H4 (cell line): Measurements from ENCODE around the gene ADAR. TPM values are rescaled to one million over a fixed set of nuclear protein-coding genes. Genes with fewer than 3 reads are reported as not detected.
A peak's percentile ranks its signal among the peaks of the same experiment; 100 is the strongest.

Experiments
- DNase-seq: peaks from one replicate; pipeline ENCODE4 v3.0.0-alpha.2; 2015; ENCODE audit warnings: low spot score
- total RNA-seq: library from RNA; depleted of rRNA; stranded (reverse); fragments of >200 nt; shearing (Covaris generic); gene quantifications from 2 replicates; pipeline ENCODE4 v1.2.3, GENCODE V29; 2014

ADAR gene
- total RNA-seq, 1 experiment from 2014 or later: 120 TPM

- peak; percentile 99 for DNase-seq
These were observed 49.1 kb downstream of the ADAR start for GRCh38 chr1:154558720-154559465.

GRCh38 chr1:154557939-154558719 is 49.9 kb downstream of the ADAR start, which contains the start of gene UBE2Q1:
Gene UBE2Q1 (minus strand): TSS chr1:154558662. CDS start chr1:154558553, 109 bp downstream.
- DNase-seq: no peak

- DNase-seq: no peak
These were observed 50.6 kb downstream of the ADAR start for GRCh38 chr1:154557248-154557938.

- DNase-seq: no peak
These were observed 51.6 kb downstream of the ADAR start for GRCh38 chr1:154556422-154556821.

GRCh38 chr1:154553056-154554030 is 54.6 kb downstream of the ADAR start:
- no peak for DNase-seq

- DNase-seq: no peak
These were observed 56.0 kb downstream of the ADAR start for GRCh38 chr1:154552036-154552435.

GRCh38 chr1:154551474-154551873 is 56.5 kb downstream of the ADAR start:
- no peak for DNase-seq

GRCh38 chr1:154550657-154551056 is 57.3 kb downstream of the ADAR start:
- DNase-seq: no peak

- no peak for DNase-seq
These were observed 57.9 kb downstream of the ADAR start for GRCh38 chr1:154550070-154550469.

- no peak for DNase-seq
These were observed 58.7 kb downstream of the ADAR start for GRCh38 chr1:154549202-154549770.

- no peak for DNase-seq
These were observed 60.0 kb downstream of the ADAR start for GRCh38 chr1:154548028-154548427.

- no peak for DNase-seq
These were observed 60.8 kb downstream of the ADAR start for GRCh38 chr1:154547105-154547732.

- peak; percentile 48 for DNase-seq
These were observed 61.5 kb downstream of the ADAR start for GRCh38 chr1:154546264-154547063.

- no peak for DNase-seq
These were observed 66.8 kb downstream of the ADAR start for GRCh38 chr1:154541231-154541630.

GRCh38 chr1:154539486-154540483 is 68.2 kb downstream of the ADAR start:
- DNase-seq: no peak

GRCh38 chr1:154536570-154536969 is 71.4 kb downstream of the ADAR start:
- no peak for DNase-seq

GRCh38 chr1:154533952-154534844 is 73.8 kb downstream of the ADAR start:
- DNase-seq: peak; percentile 61
